GM18517 (cell line): Measurements from ENCODE around the gene MYO16.
"Not testable (repeated sequence)": the region's sequence is repeated elsewhere in the genome, so short reads cannot be mapped to it uniquely, and the experiment has no call there.

Experiments
- ATAC-seq: cut with Tn5 transposase; IDR thresholded peaks from one replicate; pipeline ENCODE4 v1.9.1; 2021; ENCODE audit warnings: mild to moderate bottlenecking, moderate library complexity; ENCODE audit not compliant: unreplicated experiment

MYO16 gene

DNA sequence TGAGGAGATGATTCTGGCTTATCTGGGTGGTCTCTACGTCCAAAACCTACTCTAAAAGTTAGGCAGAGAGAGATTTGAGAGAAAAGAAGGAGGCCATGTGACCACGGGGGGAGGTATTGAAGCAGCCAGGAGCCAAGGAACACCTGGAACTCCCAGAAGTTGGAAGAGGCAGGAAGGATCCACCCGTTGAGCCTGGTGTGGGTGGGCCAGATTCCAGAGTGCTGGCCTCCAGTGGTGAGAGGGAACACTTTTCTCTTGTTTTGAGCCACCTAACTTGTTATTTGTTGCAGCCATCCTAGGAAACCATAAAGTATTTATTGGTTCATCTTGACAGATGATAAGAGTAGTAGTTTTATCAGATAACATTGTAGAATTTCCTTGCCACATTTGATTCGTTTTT lies 396.9 kb downstream of the MYO16 start:
- no peak for ATAC-seq

DNA sequence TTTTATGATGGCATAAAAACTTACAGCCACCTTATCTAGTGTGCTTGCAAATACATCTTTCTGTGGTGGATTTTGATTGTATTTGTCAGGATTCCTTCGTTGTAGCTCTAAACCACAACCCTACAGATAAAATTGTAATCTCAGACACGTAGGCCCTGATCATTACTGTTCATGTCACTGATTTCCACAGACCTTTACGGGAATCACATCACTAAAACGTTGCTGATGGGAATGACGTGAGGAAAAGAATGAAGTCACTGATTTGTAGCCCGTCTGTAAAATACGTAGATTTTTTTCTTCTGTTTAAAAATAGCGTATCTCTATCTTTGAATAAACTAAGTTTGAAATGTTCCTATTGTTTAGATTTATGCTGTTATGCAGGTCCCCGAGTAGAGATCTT lies 399.2 kb downstream of the MYO16 start:
- ATAC-seq: no peak

DNA sequence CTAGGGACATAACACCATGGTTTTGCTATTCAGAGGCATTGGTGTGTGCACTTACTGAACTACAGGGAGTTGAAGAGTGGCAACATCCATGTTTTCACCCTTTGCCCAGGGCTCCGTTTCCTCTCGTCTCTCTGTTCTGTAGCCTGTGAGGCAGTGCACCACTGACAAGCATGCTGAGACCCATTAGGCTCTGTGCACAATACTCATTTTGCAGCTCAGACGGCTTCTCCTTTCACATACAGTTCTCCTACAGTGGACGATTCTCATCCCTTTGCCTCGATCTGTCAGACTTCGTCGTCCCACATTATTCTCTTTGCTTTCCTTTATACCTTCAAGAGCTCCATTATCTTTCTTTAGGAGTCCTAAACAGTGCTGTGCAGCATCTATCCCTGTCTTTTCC lies 403.7 kb downstream of the MYO16 start:
- no peak for ATAC-seq

DNA sequence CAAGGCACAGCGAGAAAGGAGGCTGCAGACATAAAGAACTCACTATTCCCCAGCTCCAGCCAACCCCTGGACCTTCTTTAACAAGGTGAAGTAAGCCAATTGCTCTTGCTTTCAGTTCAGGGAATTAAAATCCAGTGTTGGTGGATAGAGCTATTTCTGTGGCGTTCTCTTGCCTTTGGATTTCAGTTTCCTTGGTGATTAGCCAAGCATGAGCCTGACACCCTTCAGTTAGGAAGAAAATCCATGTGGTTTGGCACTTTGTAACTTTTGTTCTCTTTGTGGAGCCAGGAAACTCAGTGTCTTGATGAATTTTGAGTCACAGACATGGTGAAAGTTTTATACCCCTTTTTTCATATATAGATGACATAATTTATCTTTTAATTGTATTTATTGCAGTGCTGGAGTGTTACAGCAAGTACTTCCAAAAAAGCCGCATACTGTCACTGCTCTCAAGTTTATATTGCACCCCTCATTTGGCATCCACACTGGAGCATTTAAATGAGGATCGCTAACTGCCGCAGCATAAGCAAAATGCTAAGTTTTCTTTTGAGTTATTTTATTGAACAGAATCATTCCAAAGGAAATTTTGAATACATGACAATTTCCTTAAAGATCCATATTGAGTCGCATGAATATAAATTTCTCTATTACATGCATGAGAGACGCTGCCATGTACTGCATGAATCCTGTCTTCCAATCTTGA lies 406.8 kb downstream of the MYO16 start:
- ATAC-seq: no peak

DNA sequence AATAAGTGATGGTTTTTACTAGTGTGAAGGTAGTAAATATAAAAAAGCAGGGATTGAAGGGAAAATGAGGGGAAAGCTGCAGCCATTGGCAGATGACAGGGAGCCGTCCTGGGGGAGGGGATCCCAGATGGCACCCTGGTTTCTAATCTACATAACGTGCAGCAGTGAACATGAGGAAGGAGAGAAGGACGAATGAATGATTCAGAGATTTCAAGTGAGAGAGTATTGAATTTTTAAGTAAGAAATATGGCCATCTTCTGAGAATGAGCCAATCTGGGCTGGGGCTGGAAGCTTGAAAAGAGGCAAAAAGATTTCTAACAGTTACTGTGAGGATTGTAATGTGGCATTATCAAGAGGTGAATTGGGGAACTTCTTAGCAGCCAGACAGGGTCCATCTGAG lies 414.2 kb downstream of the MYO16 start:
- ATAC-seq: no peak

DNA sequence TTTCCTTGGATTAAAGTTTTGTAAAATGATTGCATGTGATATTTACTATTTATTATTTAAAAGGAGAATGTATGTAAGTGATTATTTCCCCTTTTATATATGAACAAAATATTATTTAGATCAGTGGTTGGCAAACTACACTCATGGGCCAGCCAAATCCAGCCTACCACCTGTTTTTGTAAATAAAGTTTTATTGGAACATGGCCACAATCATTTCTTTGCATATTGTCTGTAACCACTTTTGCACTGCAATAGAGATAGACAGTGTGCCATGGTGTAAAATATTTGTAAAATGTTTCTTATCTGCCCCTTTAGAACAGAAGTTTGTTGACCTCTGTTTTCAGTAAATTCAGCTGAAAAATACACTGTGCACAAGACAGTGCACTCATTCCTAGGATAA lies 426.4 kb downstream of the MYO16 start:
- no peak for ATAC-seq

DNA sequence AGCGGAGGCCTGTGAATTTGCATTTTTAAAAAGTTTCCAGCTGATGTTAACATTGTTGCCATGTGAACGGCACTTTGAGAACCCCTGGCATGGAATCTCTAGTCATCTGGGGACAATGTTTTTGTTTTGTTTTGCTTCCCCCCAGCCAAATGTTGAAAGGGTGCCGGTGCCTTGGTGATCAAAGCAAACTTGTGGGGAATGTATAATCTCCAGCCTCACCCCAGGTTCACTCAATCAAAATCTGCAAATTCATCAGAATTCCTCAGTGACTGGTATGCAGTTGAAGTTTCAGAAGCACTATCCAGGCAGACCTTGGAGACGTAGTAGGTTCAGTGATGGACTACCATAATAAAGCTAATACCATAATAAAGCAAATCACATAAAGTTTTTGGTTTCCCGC lies 428.7 kb downstream of the MYO16 start:
- no peak for ATAC-seq

DNA sequence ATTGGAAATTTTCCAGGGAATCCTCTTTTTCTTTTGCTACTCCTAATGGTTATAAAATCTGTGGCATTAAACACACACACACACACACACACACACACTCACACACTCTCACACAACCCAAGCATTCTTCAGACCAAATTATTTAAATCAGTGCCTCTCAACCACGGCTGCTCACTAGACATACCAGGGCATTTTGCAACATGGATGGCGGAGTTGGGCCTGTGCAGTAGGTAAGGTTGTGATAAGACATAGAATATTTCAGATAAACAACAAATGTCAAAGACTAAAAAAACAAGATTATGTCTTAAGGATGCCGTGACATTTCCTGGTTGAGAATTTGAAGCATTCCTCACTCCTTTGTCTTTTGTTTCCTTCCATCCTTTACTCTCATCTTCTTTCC lies 443.1 kb downstream of the MYO16 start:
- no peak for ATAC-seq

DNA sequence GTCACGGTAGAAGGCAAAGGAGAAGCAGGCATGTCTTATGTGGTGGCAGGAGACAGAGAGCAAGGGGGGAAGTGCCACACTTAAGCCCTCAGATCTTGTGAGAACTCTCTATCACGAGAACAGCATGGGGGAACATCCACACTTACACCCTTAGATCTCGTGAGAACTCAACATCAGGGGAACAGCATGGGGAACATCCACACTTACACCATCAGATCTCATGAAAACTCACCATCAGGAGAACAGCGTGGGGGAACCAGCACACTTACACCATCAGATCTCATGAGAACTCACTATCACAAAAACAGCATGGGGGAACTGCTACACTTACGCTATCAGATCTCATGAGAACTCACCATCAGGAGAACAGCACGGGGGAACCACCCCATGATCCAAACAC lies 445.0 kb downstream of the MYO16 start:
- no peak for ATAC-seq

DNA sequence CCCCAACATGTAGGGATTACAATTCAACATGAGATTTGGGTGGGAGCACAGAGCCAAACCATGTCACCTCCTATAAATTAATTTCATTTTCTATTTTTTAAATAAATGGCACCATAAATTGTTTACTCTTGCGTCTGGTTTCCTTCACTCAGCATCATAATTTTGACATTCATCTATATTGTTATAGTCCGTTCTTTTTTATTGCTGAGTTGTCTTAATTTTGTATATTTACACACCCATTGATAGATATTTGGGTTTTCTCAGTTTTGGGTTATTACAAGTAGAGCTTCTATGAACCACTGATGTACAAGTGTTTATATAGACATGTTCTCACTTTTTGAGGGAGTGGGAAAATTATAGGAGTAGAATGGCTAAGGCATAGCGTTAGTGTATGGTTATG lies 445.4 kb downstream of the MYO16 start:
- no peak for ATAC-seq

DNA sequence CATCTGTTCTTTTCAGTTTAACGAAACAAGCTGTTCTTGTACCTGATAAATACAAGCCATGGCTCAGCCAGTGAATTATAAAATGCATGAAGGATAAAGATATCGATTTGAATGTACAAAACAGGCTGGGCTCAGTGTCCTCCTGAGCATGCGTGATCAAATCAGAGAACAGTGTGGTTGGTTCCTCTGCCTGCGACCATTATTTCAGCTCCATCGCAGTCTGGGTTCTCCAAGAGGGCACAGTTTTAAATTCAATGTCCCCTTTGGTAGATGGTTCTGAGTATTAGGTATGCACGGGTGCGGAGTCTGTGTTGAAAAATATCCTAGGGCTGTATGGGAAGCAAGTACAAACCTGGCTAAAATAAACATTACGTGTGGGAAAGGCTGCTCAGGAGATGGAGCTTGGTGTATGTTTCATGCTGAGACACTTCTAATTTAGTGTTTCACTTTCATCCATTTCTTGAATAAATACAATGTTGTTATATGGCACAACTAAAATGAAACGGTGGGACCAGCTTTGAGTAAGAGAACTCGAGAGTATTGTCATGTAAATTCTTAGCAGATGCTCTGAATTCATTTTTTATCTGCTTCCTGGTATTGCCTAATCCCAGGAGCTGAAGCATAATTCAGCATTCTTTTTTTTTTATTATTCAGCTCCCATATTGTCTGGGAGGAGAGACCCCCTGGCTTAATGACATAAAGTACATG lies 458.7 kb downstream of the MYO16 start:
- ATAC-seq: no peak

DNA sequence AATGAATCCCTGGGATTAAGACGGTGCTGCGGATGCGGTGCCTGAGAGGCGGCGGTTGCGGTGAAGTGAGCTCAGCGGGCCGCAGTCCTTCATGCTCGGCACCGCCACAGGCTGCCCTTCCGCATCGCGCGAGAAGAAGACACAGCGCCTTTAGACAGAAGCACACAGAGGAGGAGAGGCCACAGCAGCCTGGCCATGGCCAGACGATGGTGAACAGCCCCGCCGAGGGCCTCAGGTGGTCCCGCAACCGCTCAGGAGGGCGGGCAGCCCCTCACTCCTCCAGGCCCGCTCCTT lies 459.2 kb downstream of the MYO16 start:
- ATAC-seq: no peak

DNA sequence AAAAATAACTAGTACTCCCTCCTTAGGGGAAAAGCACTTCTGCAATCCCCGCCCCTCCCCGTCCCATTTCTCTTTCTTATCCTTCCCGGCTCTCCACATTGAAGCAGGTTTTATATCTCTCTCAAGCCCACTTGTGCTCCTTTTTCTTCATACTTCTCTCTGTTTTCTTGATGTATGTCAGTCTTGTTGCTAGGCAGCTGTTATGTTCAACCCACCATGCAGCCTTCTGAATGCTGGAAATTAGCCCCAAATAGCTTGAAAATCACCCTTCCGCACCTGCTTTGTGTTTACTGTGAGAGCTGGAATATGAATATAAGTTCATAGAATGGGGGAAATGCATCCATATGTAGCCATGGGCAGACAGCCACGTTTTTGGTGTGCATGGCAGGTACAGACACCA lies 461.4 kb downstream of the MYO16 start:
- ATAC-seq: no peak

DNA sequence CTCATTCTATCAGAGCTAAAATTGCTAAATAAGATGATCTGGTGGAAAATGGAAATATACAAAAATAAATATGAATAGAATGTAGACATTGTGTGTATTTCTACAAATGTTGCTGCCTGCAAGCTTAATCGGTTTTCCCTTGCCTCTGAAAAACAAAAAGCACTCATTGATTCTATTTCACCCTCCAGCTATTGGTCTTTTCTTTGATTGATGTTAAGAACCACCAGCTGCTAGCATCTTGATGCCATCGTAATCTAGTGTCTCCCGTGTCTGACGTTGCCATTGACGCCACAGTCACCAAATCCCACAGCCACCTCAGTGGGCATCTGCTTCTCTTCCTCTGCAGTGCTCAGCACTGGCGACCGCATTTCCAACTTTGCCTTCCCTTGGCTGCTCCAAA lies 461.8 kb downstream of the MYO16 start:
- ATAC-seq: no peak

DNA sequence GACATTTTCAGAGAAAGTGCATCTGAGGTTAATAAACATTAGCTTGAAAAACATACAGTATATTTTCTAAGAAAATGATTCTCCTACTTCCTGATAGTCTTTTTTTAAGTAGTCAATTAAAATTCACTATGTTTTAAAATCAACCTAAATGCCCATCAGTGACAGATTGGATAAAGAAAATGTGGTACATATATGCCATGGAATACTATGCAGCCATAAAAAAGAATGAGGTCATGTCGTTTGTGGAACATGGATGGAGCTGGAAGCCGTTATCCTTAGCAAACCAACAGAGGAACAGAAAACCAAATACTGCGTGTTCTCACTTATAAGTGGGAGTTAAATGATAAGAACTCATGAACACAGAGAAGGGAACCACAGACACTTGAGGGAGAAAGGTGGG lies 462.8 kb downstream of the MYO16 start:
- ATAC-seq: not testable (repeated sequence)

DNA sequence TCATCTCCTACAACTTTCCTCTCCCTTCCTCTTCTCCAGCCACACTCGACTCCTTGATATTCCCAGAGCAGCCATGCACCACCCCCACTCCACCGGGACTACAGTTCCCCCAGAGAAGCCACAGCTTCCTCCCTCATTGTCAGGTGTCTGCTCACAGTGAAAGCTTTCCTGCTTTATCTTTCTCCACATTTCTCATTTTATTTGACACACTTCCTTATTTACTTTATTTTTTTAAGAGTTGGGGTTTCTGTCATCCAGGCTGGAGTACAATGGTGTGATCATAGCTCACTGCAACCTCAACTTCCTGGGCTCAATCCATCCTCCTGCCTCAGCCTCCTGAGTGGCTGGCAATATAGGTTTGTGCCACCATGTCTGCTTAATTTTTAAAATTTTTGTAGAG lies 464.6 kb downstream of the MYO16 start:
- ATAC-seq: no peak

DNA sequence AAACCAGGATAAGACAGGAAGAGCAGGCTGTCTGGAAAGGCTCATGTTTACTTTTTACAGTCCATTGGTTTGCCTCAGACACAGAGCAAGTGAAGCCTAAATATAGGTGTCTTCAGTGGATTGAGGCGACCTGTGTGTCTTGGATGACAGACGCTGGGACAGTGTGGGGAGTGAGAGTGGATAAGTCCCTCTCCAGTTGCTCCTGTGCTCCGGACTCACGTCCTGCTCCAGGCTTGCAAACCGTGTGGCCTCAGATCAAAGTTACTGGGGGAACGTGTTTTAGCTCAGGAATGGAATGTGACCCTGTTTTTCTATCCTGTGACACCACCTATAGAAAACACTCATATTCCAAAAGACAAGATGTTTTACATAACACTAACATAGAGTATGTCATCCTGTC lies 465.7 kb downstream of the MYO16 start:
- ATAC-seq: no peak

DNA sequence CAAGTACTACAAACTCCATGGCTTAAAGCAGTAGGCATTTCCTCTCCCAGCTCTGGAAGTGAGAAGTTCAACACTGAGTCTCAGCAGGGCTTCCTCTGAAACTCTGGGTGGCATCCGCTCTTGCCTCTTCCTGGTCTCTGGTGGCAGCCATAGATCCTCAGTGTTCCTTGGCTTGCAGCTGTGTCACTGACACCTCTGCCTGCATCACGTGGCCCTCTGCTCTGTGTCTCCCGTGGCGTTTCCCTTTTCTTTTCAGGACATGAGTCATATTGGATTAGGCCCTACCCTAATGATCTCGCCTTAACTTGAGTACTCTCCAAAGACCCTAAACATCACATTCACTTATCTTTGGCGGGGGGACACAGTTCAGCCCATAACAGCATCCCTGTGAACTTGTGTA lies 466.7 kb downstream of the MYO16 start:
- no peak for ATAC-seq

DNA sequence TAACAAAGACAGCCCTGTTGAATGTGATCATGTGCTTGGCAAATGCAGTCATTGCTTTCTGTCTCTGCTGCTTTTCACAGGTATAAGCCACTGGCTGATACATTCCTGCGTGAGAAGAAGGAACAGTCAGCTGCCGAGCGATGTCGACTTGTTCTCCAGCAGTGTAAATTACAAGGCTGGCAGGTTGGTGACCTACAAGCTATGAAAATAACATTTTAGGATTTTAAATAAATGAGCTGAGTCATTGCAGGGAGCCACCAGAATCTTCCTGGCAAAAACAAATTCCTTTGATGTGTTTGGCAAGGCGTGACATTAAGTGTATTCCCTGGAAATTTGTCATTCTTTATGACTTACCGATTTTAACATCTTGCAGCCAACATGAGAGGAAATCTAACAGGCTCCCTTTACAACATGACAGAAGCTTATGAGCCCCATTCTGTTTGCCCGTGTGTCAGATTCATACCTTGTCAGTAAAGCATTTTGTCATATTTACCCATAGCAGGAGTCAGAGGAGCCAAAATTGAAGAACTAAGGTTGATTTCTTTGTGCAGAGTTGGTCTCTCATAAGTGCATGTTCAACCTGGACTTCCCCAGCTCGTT lies 471.4 kb downstream of the MYO16 start:
- no peak for ATAC-seq

DNA sequence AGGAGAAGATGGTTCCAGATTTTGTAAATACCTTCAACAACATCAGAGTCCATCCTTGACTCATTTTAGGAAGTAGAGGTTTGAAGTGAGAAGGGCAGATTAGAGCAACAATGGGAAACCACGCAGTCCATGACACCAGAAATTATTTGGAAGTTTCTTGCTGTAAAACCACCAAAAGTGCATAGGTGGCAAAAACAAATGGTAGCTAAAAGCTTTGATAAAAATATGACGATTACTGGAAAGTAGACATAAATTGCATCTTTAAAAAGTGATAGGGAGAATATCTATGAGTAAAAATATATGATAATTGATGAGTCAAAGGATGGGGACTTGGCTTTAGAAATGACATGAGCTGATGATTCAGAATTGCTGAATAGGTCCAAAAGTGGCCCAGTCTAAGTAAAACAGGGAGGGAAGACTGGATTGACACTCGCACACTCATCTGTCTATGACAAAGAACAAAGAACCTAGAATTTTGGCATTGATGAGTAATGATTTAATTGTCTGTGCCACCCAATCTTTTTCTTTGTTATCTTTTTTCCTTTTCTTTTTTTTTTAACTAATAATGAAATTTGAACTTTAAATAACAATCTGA lies 472.2 kb downstream of the MYO16 start:
- no peak for ATAC-seq

DNA sequence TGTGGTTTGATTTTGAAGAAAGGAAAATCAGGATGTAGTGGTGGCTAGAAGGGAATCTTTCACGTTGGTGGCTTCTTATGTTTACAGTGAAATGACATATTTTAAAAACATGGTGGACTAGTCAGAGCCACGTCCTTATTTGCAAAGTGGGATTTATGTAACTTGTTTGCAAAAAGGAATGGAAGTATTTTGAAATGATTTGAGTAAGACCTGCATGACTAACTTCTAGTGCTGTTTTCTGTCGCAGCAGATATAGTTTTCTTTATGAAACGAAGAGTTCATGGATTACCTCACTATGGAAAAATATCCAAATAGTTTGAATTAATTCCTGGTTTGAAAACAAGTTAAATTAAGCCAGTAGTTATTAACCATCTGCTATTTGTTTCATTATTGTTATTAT lies 476.5 kb downstream of the MYO16 start:
- no peak for ATAC-seq

DNA sequence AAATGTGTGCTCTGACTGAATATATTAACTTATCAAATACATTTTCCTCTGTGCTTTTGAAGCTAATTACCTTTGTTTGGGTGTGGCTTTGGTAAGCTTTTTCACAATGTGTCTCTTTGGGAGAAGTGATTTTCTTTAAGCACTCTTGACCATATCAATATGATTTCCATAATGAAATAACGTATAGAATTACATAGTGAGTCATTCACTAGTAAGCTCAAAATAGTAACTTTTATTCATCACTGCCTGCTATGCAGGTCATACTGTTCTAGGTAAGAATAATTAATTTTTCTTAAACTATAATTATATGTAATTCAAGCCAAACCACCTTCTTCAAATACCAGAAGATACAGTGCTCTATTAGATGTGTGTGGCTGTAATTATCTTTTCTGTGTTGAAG lies 480.7 kb downstream of the MYO16 start:
- ATAC-seq: no peak
